Measurements from ENCODE around the gene IYD.

Gene IYD

DNA sequence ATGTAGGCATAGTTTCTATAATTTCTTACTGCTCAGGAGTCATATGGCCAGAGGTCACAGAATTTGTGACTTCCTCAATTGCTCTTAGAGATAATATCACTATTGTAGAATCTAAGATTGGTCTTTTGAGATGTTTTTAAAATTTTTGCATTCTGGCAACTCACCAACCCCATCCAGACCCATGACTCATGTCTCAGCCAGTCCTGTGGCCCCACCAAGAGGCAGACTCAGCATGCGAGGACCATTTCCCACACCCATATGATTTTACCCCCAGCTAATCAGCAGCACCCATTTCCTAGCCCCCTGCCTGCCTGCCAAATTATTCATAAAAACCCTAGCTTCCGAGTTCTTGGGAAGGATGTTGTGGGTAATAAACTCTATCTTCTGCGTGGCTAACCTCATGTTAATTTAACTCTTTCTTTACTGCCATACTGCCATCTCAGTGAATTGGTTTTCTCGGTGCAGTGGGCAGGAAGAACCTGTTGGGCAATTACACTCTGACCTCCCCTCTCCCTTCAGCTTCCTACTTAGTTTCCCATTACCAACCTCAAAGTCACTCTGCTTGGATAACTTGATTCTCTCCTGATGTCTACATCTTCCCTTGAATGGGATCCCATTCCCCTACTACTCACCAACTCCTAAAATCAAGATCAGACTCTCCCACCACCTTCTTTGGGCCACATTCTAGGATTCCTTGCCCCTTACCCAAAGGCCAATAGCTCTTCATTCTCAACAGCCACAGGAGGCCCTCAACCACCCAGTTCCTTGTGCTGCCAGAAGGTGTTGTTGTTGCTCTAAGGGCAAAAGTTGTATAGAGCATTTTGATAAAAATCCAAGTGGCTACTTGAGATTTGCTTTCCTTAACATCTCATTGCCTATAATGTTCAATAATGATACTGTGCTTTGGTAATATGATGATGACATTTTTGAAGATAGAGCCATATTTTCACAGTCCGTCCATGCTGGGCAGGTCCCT lies 16.2 kb upstream of the IYD start:
- H3K4me3 ChIP-seq (ENCODE audit: low read depth, low read length), result no peak overlapping the region
- no peaks in the 10 kb centered on the region for H3K27me3 ChIP-seq (ENCODE audit: control insufficient read depth, insufficient read depth, low read length)
- no peaks in the 10 kb centered on the region for H3K4me1 ChIP-seq (ENCODE audit: control insufficient read depth, insufficient read depth, low read length)
- H3K9ac ChIP-seq (ENCODE audit: low read length), result no peak overlapping the region
- H3K9me3 ChIP-seq (ENCODE audit: control insufficient read depth, insufficient read depth, low read depth, low read length), result no peaks in the 10 kb centered on the region
- H3K27ac ChIP-seq (ENCODE audit: low read depth, low read length), result no peak overlapping the region
- no peaks in the 10 kb centered on the region for H3K36me3 ChIP-seq (ENCODE audit: control insufficient read depth, insufficient read depth, low read length)

DNA sequence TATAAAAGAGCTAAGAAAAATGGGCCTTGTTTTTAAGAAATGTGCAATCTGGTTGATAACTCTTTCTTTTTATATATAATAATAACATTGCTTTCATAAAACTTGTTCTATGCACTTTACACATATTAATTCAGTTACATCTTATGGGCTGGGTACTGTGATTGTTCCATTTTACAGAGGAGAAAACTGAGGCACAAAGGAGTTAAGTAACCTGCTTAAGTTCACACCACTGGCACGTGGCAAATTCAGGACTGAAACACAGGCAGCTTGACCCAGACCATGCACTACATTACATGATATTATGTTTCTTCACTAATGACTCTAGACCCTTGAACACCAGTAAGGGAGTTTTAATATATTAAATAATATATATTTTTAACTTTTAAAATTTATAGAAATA lies 15.4 kb upstream of the IYD start:
- H3K27ac ChIP-seq (ENCODE audit: low read depth, low read length), result no peak overlapping the region
- H3K4me3 ChIP-seq (ENCODE audit: low read depth, low read length), result no peak overlapping the region
- H3K36me3 ChIP-seq (ENCODE audit: control insufficient read depth, insufficient read depth, low read length), result no peaks in the 10 kb centered on the region
- no peak overlapping the region for H3K9ac ChIP-seq (ENCODE audit: low read length)
- H3K9me3 ChIP-seq (ENCODE audit: control insufficient read depth, insufficient read depth, low read depth, low read length), result no peaks in the 10 kb centered on the region
- H3K4me1 ChIP-seq (ENCODE audit: control insufficient read depth, insufficient read depth, low read length), result no peaks in the 10 kb centered on the region
- no peaks in the 10 kb centered on the region for H3K27me3 ChIP-seq (ENCODE audit: control insufficient read depth, insufficient read depth, low read length)

DNA sequence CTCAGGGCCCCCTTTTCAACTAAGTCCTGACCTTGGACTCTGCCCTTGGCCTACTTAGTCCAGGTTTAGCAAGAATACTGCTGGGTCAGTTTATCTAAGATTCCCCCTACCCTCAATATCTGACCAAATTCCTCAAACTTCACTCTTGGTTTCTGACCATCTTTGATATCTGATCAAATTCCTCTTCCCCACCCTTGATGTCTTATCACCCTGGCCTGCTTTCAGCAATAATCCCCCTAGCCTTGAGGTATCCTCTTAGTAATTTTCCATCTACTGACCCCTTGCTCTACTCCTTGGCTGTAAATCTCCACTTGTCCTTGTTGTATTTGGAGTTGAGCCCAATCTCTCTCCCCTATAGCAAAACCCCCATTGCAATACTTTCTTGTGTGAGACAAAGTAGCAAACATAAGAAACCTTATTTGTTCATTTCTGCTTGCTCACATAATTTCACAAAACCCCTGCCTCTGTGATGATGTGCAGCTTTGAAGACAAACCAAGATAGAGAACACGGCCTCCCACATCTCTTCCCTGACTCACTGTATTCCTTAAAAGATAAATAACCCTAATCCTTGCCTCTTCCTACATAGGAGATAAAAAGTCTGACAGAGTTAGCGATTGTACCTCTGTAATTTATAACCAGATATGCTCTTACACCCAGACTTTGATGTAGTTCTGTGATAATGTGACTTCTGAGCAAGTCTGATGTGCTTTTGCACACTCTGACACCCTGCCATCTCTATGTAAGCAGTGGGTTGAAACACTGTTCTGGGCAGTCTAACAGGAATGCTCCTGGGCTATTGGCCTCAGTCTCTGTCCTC lies 13.8 kb upstream of the IYD start:
- H3K4me3 ChIP-seq (ENCODE audit: low read depth, low read length), result no peak overlapping the region
- H3K9ac ChIP-seq (ENCODE audit: low read length), result no peak overlapping the region
- no peaks in the 10 kb centered on the region for H3K36me3 ChIP-seq (ENCODE audit: control insufficient read depth, insufficient read depth, low read length)
- H3K4me1 ChIP-seq (ENCODE audit: control insufficient read depth, insufficient read depth, low read length), result no peaks in the 10 kb centered on the region
- no peak overlapping the region for H3K27ac ChIP-seq (ENCODE audit: low read depth, low read length)
- H3K9me3 ChIP-seq (ENCODE audit: control insufficient read depth, insufficient read depth, low read depth, low read length), result no peaks in the 10 kb centered on the region
- H3K27me3 ChIP-seq (ENCODE audit: control insufficient read depth, insufficient read depth, low read length), result no peaks in the 10 kb centered on the region

DNA sequence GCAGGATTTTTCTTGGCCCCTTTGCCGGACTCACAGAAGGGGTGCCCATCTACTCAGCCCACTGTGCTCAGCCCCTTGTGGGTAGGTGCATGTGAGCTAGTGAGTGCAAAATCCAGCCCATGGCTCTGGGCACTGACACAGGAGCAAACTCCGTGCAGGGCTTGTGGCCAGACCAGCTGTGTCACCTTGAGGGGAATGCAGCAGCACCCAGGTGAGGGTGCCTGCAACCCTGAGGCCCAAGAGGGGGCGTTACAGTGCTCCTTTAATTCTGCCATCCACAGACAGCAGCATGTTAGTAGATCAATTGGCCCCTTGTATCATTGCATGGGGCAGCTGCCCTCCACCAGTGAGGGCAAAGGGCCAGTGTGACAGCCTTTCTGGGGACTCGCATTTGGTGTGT lies 12.9 kb upstream of the IYD start:
- H3K4me3 ChIP-seq (ENCODE audit: low read depth, low read length), result no peak overlapping the region
- H3K4me1 ChIP-seq (ENCODE audit: control insufficient read depth, insufficient read depth, low read length), result no peaks in the 10 kb centered on the region
- no peaks in the 10 kb centered on the region for H3K27me3 ChIP-seq (ENCODE audit: control insufficient read depth, insufficient read depth, low read length)
- H3K9ac ChIP-seq (ENCODE audit: low read length), result no peak overlapping the region
- H3K9me3 ChIP-seq (ENCODE audit: control insufficient read depth, insufficient read depth, low read depth, low read length), result no peaks in the 10 kb centered on the region
- no peak overlapping the region for H3K27ac ChIP-seq (ENCODE audit: low read depth, low read length)
- no peaks in the 10 kb centered on the region for H3K36me3 ChIP-seq (ENCODE audit: control insufficient read depth, insufficient read depth, low read length)

DNA sequence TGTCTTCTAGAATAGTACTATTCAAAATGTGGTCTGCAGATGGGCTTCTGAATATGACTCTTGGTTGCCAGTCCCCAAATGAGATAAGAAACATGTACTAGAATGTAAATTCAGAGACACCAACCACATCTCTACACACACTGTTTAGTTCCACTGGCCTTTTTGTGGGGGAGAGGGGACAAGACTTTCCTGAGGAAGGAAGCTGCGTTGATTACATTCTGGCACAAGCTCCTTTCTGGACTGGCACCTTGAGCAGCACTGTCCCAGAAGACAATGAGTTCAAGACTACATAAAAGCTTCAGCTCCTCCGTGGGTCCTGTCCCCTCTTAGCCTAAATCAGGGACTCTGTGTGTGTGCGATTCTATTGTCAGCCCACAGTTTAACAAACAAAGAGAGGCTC lies 6.9 kb upstream of the IYD start:
- no peaks in the 10 kb centered on the region for H3K9me3 ChIP-seq (ENCODE audit: control insufficient read depth, insufficient read depth, low read depth, low read length)
- no peaks in the 10 kb centered on the region for H3K27me3 ChIP-seq (ENCODE audit: control insufficient read depth, insufficient read depth, low read length)
- H3K4me3 ChIP-seq (ENCODE audit: low read depth, low read length), result no peak overlapping the region
- no peaks in the 10 kb centered on the region for H3K4me1 ChIP-seq (ENCODE audit: control insufficient read depth, insufficient read depth, low read length)
- H3K9ac ChIP-seq (ENCODE audit: low read length), result no peak overlapping the region
- no peaks in the 10 kb centered on the region for H3K36me3 ChIP-seq (ENCODE audit: control insufficient read depth, insufficient read depth, low read length)
- H3K27ac ChIP-seq (ENCODE audit: low read depth, low read length), result no peak overlapping the region

DNA sequence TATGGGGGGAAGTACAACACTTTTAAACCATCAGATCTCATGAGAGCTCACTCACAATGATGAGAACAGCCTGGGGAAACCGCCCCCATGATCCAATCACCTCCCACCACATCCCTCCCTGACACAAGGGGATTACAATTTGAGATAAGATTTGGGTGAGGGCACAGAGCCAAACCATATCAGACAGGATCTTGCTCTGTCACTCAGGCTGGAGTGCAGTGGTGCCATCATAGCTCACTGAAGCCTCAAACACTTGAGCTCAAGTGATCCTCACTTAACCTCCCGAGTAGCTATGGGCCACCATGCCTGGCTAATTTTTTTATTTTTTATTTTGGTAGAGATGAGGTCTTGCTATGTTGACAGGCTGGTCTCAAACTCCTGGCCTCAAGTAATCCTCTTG lies 5.1 kb upstream of the IYD start:
- H3K4me1 ChIP-seq (ENCODE audit: control insufficient read depth, insufficient read depth, low read length), result no peaks in the 10 kb centered on the region
- H3K9ac ChIP-seq (ENCODE audit: low read length), result no peak overlapping the region
- H3K4me3 ChIP-seq (ENCODE audit: low read depth, low read length), result no peak overlapping the region
- no peak overlapping the region for H3K27ac ChIP-seq (ENCODE audit: low read depth, low read length)
- H3K9me3 ChIP-seq (ENCODE audit: control insufficient read depth, insufficient read depth, low read depth, low read length), result no peaks in the 10 kb centered on the region
- H3K27me3 ChIP-seq (ENCODE audit: control insufficient read depth, insufficient read depth, low read length), result no peaks in the 10 kb centered on the region
- no peaks in the 10 kb centered on the region for H3K36me3 ChIP-seq (ENCODE audit: control insufficient read depth, insufficient read depth, low read length)

DNA sequence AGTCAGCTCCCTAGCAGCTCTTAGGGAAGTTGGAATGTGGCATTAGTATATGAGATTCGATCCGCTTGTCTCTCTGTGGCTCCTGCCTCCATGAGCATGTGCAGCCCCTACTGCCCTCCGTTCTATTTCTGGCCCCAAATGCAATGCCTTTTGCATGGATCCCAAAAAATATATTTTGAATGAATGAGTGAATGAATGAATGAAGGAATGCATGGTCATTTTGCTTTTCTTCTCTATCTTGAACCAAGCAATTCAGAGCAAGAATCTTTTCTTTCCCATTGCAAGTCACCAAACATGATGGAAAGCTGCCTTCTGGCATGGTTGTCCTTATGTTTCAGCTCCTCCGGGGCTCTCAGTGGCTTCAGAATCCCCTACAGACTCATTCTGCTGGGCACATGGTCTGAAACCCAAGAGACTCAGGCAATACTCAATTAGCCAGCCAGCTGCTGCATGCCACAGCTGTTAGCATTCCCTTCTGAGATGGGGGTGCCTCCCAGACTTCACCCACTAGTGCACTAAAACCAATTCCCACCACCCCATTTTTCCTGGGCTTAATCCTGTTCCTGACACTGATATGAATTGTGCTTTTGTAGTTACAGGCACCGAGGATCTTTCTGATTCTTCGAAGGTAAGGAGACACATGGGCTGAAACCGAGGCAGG lies 2.6 kb upstream of the IYD start:
- Histone ChIP-seq H3K27ac (ENCODE audit: low read depth, low read length) (no peak overlapping the region), H3K4me1 (ENCODE audit: control insufficient read depth, insufficient read depth, low read length) (no peaks in the 10 kb centered on the region), H3K9me3 (ENCODE audit: control insufficient read depth, insufficient read depth, low read depth, low read length) (no peaks in the 10 kb centered on the region)

DNA sequence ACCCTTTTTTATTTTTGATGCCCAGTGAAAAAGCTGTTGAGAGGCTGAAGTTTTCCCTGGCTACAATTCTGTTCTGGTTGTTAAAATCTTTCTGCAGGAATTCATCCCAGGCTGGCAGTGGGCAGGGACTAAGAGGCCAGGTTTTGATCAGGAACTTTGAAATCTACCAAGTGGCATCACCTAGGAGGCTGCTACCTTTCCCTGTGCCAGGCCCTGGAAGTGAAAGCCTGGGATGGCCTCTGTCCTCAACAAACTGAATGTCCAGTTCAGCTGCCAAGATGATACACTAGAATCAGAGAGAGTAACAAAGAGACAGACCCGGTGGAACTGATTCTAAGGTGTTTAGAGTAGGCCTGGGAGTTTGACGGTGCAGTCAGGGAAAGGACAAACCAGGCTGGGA lies 596 bp downstream of the IYD start:
- Histone ChIP-seq H3K36me3 (ENCODE audit: control insufficient read depth, insufficient read depth, low read length) (no peaks in the 10 kb centered on the region), H3K9ac (ENCODE audit: low read length) (no peak overlapping the region), H3K27me3 (ENCODE audit: control insufficient read depth, insufficient read depth, low read length) (peaks cover 2% of the 10 kb centered on the region; the same call in 1 of the 2 replicates), H3K9me3 (ENCODE audit: control insufficient read depth, insufficient read depth, low read depth, low read length) (no peaks in the 10 kb centered on the region), H3K4me1 (ENCODE audit: control insufficient read depth, insufficient read depth, low read length) (no peaks in the 10 kb centered on the region), H3K4me3 (ENCODE audit: low read depth, low read length) (no peak overlapping the region), H3K27ac (ENCODE audit: low read depth, low read length) (no peak overlapping the region)

More for the DNA sequence above, 2.6 kb upstream of the IYD start:
- Histone ChIP-seq H3K4me3 (ENCODE audit: low read depth, low read length) (no peak overlapping the region), H3K9ac (ENCODE audit: low read length) (no peak overlapping the region), H3K36me3 (ENCODE audit: control insufficient read depth, insufficient read depth, low read length) (no peaks in the 10 kb centered on the region), H3K27me3 (ENCODE audit: control insufficient read depth, insufficient read depth, low read length) (no peaks in the 10 kb centered on the region; the same call in 1 of the 2 replicates)

DNA sequence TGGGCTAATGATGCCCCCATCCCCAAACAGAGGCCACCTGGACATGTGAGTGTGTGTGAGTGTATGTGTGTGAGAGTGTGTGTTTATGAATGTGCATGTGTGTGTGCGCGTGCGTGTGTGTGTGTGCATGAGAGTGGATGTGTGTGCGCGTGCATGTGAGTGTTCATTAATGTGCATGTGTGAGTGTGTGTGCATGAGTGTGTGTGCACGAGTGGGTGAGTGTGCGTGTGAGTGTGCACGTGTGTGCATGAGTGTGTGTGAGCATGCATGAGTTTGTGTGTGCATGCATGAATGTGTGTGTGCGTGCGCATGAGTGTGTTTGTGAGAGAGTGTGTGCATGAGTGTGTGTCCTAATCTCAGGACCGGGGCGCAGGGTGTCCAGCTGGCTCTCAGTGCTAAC lies 1.3 kb downstream of the IYD start:
- Histone ChIP-seq H3K4me1 (ENCODE audit: control insufficient read depth, insufficient read depth, low read length) (no peaks in the 10 kb centered on the region), H3K9ac (ENCODE audit: low read length) (no peak overlapping the region), H3K27ac (ENCODE audit: low read depth, low read length) (no peak overlapping the region), H3K27me3 (ENCODE audit: control insufficient read depth, insufficient read depth, low read length) (peaks cover 5% of the 10 kb centered on the region; the same call in 1 of the 2 replicates), H3K36me3 (ENCODE audit: control insufficient read depth, insufficient read depth, low read length) (no peaks in the 10 kb centered on the region), H3K9me3 (ENCODE audit: control insufficient read depth, insufficient read depth, low read depth, low read length) (no peaks in the 10 kb centered on the region), H3K4me3 (ENCODE audit: low read depth, low read length) (no peak overlapping the region)

DNA sequence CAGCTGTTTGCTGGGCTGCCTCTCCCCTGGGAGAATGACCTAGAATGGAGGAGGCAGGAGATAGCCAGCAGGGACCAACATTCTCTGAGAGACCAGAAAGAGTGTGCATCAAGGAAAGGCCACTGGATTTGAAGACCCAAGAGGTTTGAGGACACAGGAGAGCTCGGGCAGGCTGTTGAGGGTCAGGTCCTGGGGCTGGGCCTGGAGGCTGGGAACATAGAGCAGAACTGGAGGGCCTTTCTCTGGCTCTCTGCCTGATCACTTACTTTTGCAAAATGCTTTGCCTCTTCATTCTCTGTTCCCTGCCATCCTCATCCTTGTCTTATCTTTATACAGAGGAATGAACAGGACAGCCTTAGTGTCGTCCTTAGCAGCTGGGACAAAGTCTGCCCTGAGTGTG lies 2.5 kb downstream of the IYD start:
- Histone ChIP-seq H3K9me3 (ENCODE audit: control insufficient read depth, insufficient read depth, low read depth, low read length) (no peaks in the 10 kb centered on the region), H3K27ac (ENCODE audit: low read depth, low read length) (no peak overlapping the region), H3K27me3 (ENCODE audit: control insufficient read depth, insufficient read depth, low read length) (peaks cover 16% of the 10 kb centered on the region; the same call in 1 of the 2 replicates), H3K36me3 (ENCODE audit: control insufficient read depth, insufficient read depth, low read length) (no peaks in the 10 kb centered on the region), H3K4me1 (ENCODE audit: control insufficient read depth, insufficient read depth, low read length) (no peaks in the 10 kb centered on the region), H3K9ac (ENCODE audit: low read length) (no peak overlapping the region), H3K4me3 (ENCODE audit: low read depth, low read length) (no peak overlapping the region)

All from HUES6 (cell line).